Sigmoid colon (tissue), 7 donors: ENCODE measurements around the gene RNF17. TPM values are rescaled to one million over a fixed set of nuclear protein-coding genes. Genes with fewer than 3 reads are reported as not detected.

Experiments used
- DNase-seq: peaks from one replicate; pipeline ENCODE4 v3.0.0-alpha.2; 2019
- H3K27ac ChIP-seq, 4 donors: fragments of 200-600 bp; sonication (generic); one replicate each; pipeline ENCODE4 v1.5.1; 2016 to 2019; ENCODE audit warnings: mild to moderate bottlenecking in 1 of 4
- H3K27me3 ChIP-seq, 3 donors: fragments of 200-600 bp; sonication (generic); one replicate each; pipeline ENCODE4 v1.5.1; 2019; ENCODE audit warnings: mild to moderate bottlenecking in 1 of 3
- H3K36me3 ChIP-seq, 4 donors: fragments of 200-600 bp; sonication (generic); one replicate each; pipeline ENCODE4 v1.5.1; 2016 to 2019
- H3K4me1 ChIP-seq, 4 donors: fragments of 200-600 bp; sonication (generic); one replicate each; pipeline ENCODE4 v1.5.1; 2017 to 2019
- H3K4me3 ChIP-seq, 4 donors: fragments of 200-600 bp; sonication (generic); one replicate each; pipeline ENCODE4 v1.5.1; 2017 to 2019; ENCODE audit warnings: mild to moderate bottlenecking in 2 of 4, moderate library complexity in 1 of 4
- H3K9me3 ChIP-seq, 4 donors: fragments of 200-600 bp in 3 of 4; sonication (generic) in 3 of 4; one replicate each; pipeline versions ENCODE4 v1.5.1 to v1.6.1; 2013 to 2019
- CTCF ChIP-seq, 4 experiments: fragments of 450-650 bp in 3 of 4; fragments of 200-600 bp in 1 of 4; IDR thresholded peaks; one replicate each; pipeline ENCODE4 v1.5.1; 2016 to 2019; ENCODE audit warnings: antibody characterized with exemption in 4 of 4, mild to moderate bottlenecking in 3 of 4, moderate library complexity in 2 of 4
- EP300 ChIP-seq, 4 donors: sonication (generic); formaldehyde crosslinking; IDR thresholded peaks; one replicate each; pipeline ENCODE4 v1.6.1; 2017; ENCODE audit warnings: antibody characterized with exemption in 4 of 4
- POLR2A ChIP-seq, 2 donors: fragments of 450-650 bp; IDR thresholded peaks; one replicate each; pipeline ENCODE4 v1.6.1; 2016; ENCODE audit warnings: antibody characterized with exemption in 2 of 2, mild to moderate bottlenecking in 2 of 2, moderate library complexity in 2 of 2
- POLR2AphosphoS5 ChIP-seq, 4 donors: sonication (generic); formaldehyde crosslinking; IDR thresholded peaks; one replicate each; pipeline ENCODE4 v1.6.1; 2017; ENCODE audit warnings: antibody characterized with exemption in 4 of 4
- WGBS, 2 donors: extraction: QIAGEN DNeasy Blood & Tissue Kit; methylation state at CpG; one replicate each; pipeline ENCODE4 v1.1.7; 2013; 5-methylcytosine and 5-hydroxymethylcytosine counted together
- intact Hi-C: fragments of 100-400 bp; cut with DNase I; formaldehyde crosslinking; loops from one replicate; pipeline ENCODE4 v1.15.1; 2023
- polyA plus RNA-seq, 3 donors: library from polyadenylated mRNA; stranded (reverse); fragments of 200-250 nt; gene quantifications; one replicate each; pipeline ENCODE4 v1.2.3, GENCODE V29; 2013
- total RNA-seq, 4 donors: library from RNA; depleted of rRNA; stranded (reverse); fragments of >200 nt; gene quantifications; one replicate each; pipeline ENCODE4 v1.1.0, GENCODE V29; 2016
- donor health status: healthy with polysubstance abuse.
- donor health status: Bipolar disorder and iron deficiency.
- donor health status: healthy.

RNF17 gene
- total and polyA plus RNA-seq, 7 donors = 0.16 to 1.4 (median 0.55) TPM; not detected in 4

DNA sequence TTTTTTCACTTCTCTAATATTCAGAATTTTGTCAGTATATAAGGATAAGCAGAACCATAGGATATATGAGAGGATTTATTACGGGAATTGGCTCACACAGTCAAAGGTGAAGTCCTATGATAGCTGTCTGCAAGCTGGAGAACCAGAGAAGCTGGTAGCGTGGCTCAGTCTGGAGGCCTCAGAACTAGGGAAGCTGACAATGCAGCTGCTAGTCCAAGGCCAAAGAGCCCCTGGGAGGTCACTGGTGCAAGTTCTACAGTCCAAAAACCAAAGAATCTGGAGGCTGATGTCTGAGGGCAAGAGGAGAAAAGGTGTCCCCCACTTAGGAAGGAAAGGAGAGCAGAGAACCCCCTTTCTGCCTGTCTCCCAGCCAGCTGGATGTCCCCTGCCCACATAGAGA, 114.4 kb downstream of the RNF17 start:
- H3K9me3 ChIP-seq = no peaks in the 10 kb centered on the region
- H3K36me3 ChIP-seq = peaks cover 0 to 11% (median 0%) of the 10 kb centered on the region in 4 donors
- no peak overlapping the region for H3K4me3 ChIP-seq
- no peak for DNase-seq
- H3K4me1 ChIP-seq = no peaks in the 10 kb centered on the region
- intact Hi-C loops = no loop called here
- TF ChIP-seq CTCF (IDR thresholded peaks at IDR 0.05) (no peak), EP300 (IDR thresholded peaks at IDR 0.05) (no peak), POLR2A (IDR thresholded peaks at IDR 0.05) (no peak), POLR2AphosphoS5 (IDR thresholded peaks at IDR 0.05) (no peak)
- H3K27me3 ChIP-seq = peaks cover 0 to 13% (median 0%) of the 10 kb centered on the region in 3 donors
- H3K27ac ChIP-seq = no peak overlapping the region
- 89 to 94% methylated on average over 2 of the region's 2 CpGs for WGBS, 2 donors

DNA sequence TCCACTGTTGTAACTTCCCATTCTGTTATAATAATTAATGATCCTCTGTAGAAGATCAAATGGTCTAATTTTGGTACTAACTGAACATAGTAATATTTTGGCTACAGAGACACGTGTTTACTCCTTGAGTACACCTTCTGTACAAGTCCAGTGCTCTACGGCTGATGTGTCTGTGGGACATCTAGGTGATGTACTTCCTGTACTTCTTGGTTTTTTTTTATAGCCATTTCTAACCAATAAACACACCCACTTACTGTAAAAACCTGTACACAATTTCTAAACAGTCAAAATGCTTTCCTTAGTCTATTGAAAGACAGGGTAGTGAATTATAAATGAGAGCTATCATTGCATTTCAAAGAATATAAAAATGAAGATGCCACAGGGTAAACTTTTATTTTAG, 118.7 kb downstream of the RNF17 start:
- DNase-seq = no peak
- H3K27ac ChIP-seq = no peak overlapping the region
- H3K27me3 ChIP-seq = no peaks in the 10 kb centered on the region
- 34 to 82% methylated on average over 2 of the region's 2 CpGs for WGBS, 2 donors
- no peaks in the 10 kb centered on the region for H3K9me3 ChIP-seq
- no peak overlapping the region for H3K4me3 ChIP-seq
- no peaks in the 10 kb centered on the region for H3K4me1 ChIP-seq
- TF ChIP-seq CTCF (IDR thresholded peaks at IDR 0.05) (no peak), EP300 (IDR thresholded peaks at IDR 0.05) (no peak), POLR2AphosphoS5 (IDR thresholded peaks at IDR 0.05) (no peak), POLR2A (IDR thresholded peaks at IDR 0.05) (no peak)
- peaks cover 0 to 39% (median 6%) of the 10 kb centered on the region in 4 donors for H3K36me3 ChIP-seq
- intact Hi-C loops = no loop called here

DNA sequence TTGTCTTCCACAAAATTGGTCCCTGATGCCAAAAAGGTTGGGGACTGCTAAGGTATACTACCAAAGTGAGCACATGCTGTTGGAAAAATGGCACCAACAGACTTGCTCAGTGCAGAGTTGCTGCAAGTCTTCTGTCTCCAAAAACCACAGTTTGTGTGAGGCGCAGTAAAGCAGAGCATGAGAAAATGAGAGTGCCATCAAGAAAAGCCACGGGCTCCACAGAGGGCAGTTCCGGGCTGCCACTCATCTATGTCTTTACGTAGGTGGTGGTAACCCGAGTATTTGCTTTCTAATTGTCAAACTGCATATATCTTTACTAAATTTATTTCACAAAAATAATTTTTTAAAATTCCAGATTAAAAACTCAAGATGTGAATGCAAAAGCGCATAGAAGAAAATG, 123.8 kb downstream of the RNF17 start:
- intact Hi-C loops = no loop called here
- Histone ChIP-seq H3K27me3 (no peaks in the 10 kb centered on the region), H3K4me3 (no peak overlapping the region), H3K27ac (no peak overlapping the region), H3K36me3 (peaks cover 0 to 56% (median 10%) of the 10 kb centered on the region in 4 donors), H3K9me3 (no peaks in the 10 kb centered on the region), H3K4me1 (no peaks in the 10 kb centered on the region)
- WGBS, 2 donors = 92 to 97% methylated on average over 6 of the region's 6 CpGs
- DNase-seq = no peak
- TF ChIP-seq CTCF (IDR thresholded peaks at IDR 0.05) (no peak), POLR2A (IDR thresholded peaks at IDR 0.05) (no peak), POLR2AphosphoS5 (IDR thresholded peaks at IDR 0.05) (no peak), EP300 (IDR thresholded peaks at IDR 0.05) (no peak)

DNA sequence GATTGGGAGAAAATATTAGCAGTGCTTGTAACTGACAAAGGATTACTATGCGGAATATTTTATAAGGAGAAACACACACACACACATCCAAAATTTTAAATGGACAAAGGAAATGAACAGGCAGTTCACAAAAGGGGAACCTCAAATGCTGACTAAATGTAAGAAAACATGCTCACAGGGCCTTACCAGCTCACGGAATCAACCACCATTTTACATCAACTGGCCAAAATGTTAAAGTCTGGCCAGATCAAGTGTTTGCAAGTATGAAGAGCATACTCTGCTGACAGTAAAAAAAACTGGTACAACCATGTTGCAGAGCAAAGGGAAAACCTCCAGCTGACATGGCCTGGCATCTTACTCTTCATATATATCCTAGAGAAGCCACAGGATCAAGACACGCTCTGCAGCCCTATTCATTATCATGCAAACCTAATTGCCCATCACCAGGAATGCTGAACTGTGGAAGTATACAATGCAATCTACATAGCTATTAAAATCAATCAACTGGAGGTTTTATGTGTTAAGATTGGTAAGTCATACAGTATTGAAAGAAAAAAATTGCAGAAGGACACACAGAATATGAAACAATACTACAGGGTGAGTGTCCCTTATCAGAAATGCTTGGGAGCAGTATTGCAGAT, 124.4 kb downstream of the RNF17 start:
- H3K27me3 ChIP-seq = no peaks in the 10 kb centered on the region
- H3K4me3 ChIP-seq = no peak overlapping the region
- TF ChIP-seq CTCF (IDR thresholded peaks at IDR 0.05) = no peak
- TF ChIP-seq POLR2A (IDR thresholded peaks at IDR 0.05) = no peak
- no peak for TF ChIP-seq EP300 (IDR thresholded peaks at IDR 0.05)
- no peak for TF ChIP-seq POLR2AphosphoS5 (IDR thresholded peaks at IDR 0.05)
- peaks cover 0 to 50% (median 10%) of the 10 kb centered on the region in 4 donors for H3K36me3 ChIP-seq
- DNase-seq = no peak
- H3K9me3 ChIP-seq = no peaks in the 10 kb centered on the region
- WGBS, 2 donors = 88 to 93% methylated on average over 3 of the region's 3 CpGs
- intact Hi-C loops = no loop called here
- no peaks in the 10 kb centered on the region for H3K4me1 ChIP-seq
- no peak overlapping the region for H3K27ac ChIP-seq

GRCh38 chr13:24890256-24890655, 126.3 kb downstream of the RNF17 start:
- DNase-seq = no peak
- no peak overlapping the region for H3K27ac ChIP-seq
- WGBS, 2 donors = 96 to 98% methylated on average over 7 of the region's 7 CpGs
- TF ChIP-seq POLR2A (IDR thresholded peaks at IDR 0.05) (no peak), POLR2AphosphoS5 (IDR thresholded peaks at IDR 0.05) (no peak), CTCF (IDR thresholded peaks at IDR 0.05) (no peak), EP300 (IDR thresholded peaks at IDR 0.05) (no peak)
- H3K4me1 ChIP-seq = no peaks in the 10 kb centered on the region
- H3K36me3 ChIP-seq = peaks cover 0 to 40% (median 6%) of the 10 kb centered on the region in 4 donors
- no peaks in the 10 kb centered on the region for H3K27me3 ChIP-seq
- no peak overlapping the region for H3K4me3 ChIP-seq
- H3K9me3 ChIP-seq = no peaks in the 10 kb centered on the region
- intact Hi-C loops = no loop called here
